ENCODE measurements around the gene SLC19A1. TPM values are rescaled to one million over a fixed set of nuclear protein-coding genes. Genes with fewer than 3 reads are reported as not detected.

Gene SLC19A1
- total RNA-seq, 1 donor from 2014 or later, result 10.2 TPM

- intact Hi-C loops (cut with DNase I), result no loop called here
- DNase-seq (ENCODE audit: low spot score), result no peak
- no peak for ATAC-seq
These were observed 73.9 kb downstream of the SLC19A1 start for GRCh38 chr21:45468051-45468970.

- ATAC-seq, result no peak
- DNase-seq (ENCODE audit: low spot score), result no peak
- intact Hi-C loops (cut with DNase I), result no loop called here
These were observed 74.9 kb downstream of the SLC19A1 start for GRCh38 chr21:45467221-45467779.

- no peak for ATAC-seq
- DNase-seq (ENCODE audit: low spot score), result no peak
- intact Hi-C loops (cut with DNase I), result no loop called here
These were observed 75.7 kb downstream of the SLC19A1 start for GRCh38 chr21:45466330-45467220.

- no peak for ATAC-seq
- intact Hi-C loops (cut with DNase I), result no loop called here
- DNase-seq (ENCODE audit: low spot score), result no peak
These were observed 76.5 kb downstream of the SLC19A1 start for GRCh38 chr21:45465611-45466329.

GRCh38 chr21:45465105-45465504 is 77.1 kb downstream of the SLC19A1 start:
- intact Hi-C loops (cut with DNase I), result no loop called here
- no peak for DNase-seq (ENCODE audit: low spot score)
- ATAC-seq, result no peak

- no peak for DNase-seq (ENCODE audit: low spot score)
- no peak for ATAC-seq
- intact Hi-C loops (cut with DNase I), result no loop called here
These were observed 77.9 kb downstream of the SLC19A1 start for GRCh38 chr21:45464309-45464708.

GRCh38 chr21:45463871-45464270 is 78.4 kb downstream of the SLC19A1 start:
- intact Hi-C loops (cut with DNase I), result no loop called here
- ATAC-seq (no peak), DNase-seq (ENCODE audit: low spot score) (no peak)

GRCh38 chr21:45461806-45462341 is 80.4 kb downstream of the SLC19A1 start:
- ATAC-seq (no peak), DNase-seq (ENCODE audit: low spot score) (no peak)
- intact Hi-C loops (cut with DNase I), result no loop called here

- ATAC-seq, result no peak
- DNase-seq (ENCODE audit: low spot score), result no peak
- intact Hi-C loops (cut with DNase I), result no loop called here
These were observed 80.9 kb downstream of the SLC19A1 start for GRCh38 chr21:45461369-45461750.

- no peak for ATAC-seq
- intact Hi-C loops (cut with DNase I), result no loop called here
- no peak for DNase-seq (ENCODE audit: low spot score)
These were observed 81.5 kb downstream of the SLC19A1 start for GRCh38 chr21:45460611-45461368.

GRCh38 chr21:45460011-45460565 is 82.2 kb downstream of the SLC19A1 start:
- ATAC-seq (no peak), DNase-seq (ENCODE audit: low spot score) (no peak)
- intact Hi-C loops (cut with DNase I), result no loop called here

- intact Hi-C loops (cut with DNase I), result no loop called here
- DNase-seq (ENCODE audit: low spot score), result no peak
- ATAC-seq, result no peak
These were observed 82.8 kb downstream of the SLC19A1 start for GRCh38 chr21:45459171-45460010.

GRCh38 chr21:45458281-45459170 is 83.7 kb downstream of the SLC19A1 start:
- no peak for DNase-seq (ENCODE audit: low spot score)
- intact Hi-C loops (cut with DNase I), result no loop called here
- ATAC-seq, result no peak

- ATAC-seq, result no peak
- intact Hi-C loops (cut with DNase I), result no loop called here
- no peak for DNase-seq (ENCODE audit: low spot score)
These were observed 84.4 kb downstream of the SLC19A1 start for GRCh38 chr21:45457832-45458172.

GRCh38 chr21:45457161-45457831 is 84.9 kb downstream of the SLC19A1 start:
- ATAC-seq (no peak), DNase-seq (ENCODE audit: low spot score) (no peak)
- intact Hi-C loops (cut with DNase I), result no loop called here

All from sciatic nerve (tissue), 2 donors.